Loucy (cell line): ENCODE data around the gene EMC6.

Source experiments
- EZH2phosphoT487 ChIP-seq: fragments of 200-600 bp; IDR thresholded peaks from 2 replicates; pipeline ENCODE4 v1.6.1; 2018; ENCODE audit warnings: antibody characterized with exemption, mild to moderate bottlenecking, moderate library complexity, borderline replicate concordance
- TF ChIP-seq, protein P1 (sequence below): fragments of 200-600 bp; sonication (generic); conservative IDR thresholded peaks from 2 replicates; pipeline ENCODE4 v1.5.1; 2014; ENCODE audit warnings: mild to moderate bottlenecking, antibody characterized with exemption, low read length

DNA sequence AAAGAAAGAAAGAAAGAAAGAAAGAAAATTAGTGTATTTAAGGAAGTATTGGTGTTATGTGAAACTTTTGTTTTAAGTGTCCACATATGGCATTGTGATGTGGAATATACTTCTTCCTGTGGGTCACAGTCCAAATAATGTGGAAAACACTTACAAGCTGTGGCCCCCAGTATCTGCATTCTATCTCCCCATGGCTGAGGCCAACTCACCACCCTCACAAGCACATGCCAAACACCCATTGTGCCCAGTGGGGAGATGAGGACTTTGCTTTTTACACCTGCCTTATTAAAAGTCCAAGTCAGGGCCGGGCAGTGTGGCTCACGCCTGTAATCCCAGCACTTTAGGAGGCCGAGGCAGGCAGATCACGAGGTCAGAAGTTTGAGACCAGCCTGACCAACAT is 31.3 kb downstream of the EMC6 start:
- TF ChIP-seq, protein P1, sequence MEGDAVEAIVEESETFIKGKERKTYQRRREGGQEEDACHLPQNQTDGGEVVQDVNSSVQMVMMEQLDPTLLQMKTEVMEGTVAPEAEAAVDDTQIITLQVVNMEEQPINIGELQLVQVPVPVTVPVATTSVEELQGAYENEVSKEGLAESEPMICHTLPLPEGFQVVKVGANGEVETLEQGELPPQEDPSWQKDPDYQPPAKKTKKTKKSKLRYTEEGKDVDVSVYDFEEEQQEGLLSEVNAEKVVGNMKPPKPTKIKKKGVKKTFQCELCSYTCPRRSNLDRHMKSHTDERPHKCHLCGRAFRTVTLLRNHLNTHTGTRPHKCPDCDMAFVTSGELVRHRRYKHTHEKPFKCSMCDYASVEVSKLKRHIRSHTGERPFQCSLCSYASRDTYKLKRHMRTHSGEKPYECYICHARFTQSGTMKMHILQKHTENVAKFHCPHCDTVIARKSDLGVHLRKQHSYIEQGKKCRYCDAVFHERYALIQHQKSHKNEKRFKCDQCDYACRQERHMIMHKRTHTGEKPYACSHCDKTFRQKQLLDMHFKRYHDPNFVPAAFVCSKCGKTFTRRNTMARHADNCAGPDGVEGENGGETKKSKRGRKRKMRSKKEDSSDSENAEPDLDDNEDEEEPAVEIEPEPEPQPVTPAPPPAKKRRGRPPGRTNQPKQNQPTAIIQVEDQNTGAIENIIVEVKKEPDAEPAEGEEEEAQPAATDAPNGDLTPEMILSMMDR: no peak
- no peak for TF ChIP-seq EZH2phosphoT487
